Stimulated activated CD8-positive, alpha-beta memory T cell treated with anti-CD3 and anti-CD28 coated beads, Interleukin-4, amount 100 ng/mL, for 48 hours (primary cell): Measurements from ENCODE around the gene SAP30L.
A peak's percentile ranks its signal among the peaks of the same experiment; 100 is the strongest.

ENCODE experiments used
- DNase-seq: peaks from one replicate; pipeline ENCODE4 v3.0.0-alpha.2; 2020

Gene SAP30L

GRCh38 chr5:154466671-154467070, 20.9 kb downstream of the SAP30L start:
- no peak for DNase-seq

DNA sequence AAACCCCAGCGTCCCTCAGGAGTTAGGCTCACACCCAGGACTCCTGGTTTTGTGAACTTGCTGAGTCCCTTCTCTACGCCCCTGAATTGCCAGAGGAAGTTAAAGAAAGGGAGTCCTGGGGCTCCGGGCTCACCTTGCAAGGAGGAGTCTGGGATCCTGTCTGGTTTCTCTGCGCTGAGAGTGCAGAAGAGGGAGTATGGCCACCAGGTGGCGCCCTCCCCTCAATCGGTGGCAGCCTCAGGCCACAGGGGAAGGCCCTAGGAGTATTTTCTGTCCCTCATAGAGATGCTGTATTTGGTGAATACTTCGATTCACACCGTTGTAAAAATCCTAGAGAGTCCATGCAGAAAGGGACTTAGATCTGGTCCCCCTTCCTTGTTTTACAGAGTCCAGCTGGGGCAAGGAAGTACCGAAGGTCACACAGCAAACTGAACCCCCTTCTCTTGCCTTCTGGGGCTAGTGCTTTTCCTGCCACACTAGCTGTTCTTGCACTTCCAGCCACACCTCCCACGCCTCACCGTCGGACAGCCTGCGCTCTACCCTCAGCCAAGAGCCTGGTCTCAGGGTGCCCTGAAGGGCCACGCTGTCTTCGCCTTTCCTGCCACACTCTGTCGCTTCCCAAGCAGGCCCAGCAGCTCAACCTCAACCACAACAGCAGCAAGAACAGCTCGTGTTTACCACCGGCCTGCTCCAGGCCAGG, 22.0 kb downstream of the SAP30L start:
- peak; percentile 93 for DNase-seq

- no peak for DNase-seq
Measured at GRCh38 chr5:154470137-154470536, 24.3 kb downstream of the SAP30L start.

DNA sequence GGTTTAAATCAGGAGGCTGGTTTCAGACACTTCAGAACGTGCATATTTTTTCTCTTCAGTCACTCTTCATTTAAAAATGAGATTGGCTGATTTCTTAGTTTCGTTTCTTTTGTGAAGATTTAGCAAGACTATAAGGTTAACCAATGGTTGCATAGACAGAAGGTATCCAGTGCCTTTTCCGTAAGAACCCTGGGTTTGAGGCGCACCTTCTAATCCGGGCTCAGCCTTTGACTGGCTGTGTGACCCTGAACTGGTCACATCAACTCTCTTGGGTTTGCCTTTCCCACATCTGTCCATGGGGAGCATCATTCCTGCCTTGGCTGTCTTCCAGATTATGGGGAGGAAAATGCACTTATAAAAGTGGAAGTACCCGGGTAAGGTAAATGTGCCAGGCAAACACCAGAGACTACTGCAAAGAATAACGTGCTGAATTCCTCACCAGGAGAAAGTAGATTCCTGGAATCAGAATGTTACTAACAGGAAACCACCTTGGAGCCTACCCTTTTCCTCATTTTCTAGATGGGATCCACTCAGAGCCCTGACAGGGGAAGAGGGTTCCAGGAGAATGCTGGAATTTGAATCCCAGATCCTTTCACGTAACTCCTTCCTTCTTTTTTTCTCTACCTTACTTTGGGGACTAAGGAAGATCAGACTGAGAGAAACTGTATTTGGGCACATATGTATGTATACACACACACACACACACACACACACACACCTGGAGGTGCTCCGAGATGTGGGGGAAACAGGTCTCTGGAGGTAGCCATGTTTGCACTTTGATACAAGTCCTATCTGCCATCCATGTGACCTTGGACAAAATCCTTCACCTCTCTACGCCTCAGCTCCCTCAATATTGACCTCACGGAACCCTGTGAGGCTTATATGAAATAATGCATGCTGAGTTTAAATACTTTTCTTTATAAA, 25.4 kb downstream of the SAP30L start:
- no peak for DNase-seq

- DNase-seq = no peak
Measured at GRCh38 chr5:154472871-154473580, 27.2 kb downstream of the SAP30L start.

DNA sequence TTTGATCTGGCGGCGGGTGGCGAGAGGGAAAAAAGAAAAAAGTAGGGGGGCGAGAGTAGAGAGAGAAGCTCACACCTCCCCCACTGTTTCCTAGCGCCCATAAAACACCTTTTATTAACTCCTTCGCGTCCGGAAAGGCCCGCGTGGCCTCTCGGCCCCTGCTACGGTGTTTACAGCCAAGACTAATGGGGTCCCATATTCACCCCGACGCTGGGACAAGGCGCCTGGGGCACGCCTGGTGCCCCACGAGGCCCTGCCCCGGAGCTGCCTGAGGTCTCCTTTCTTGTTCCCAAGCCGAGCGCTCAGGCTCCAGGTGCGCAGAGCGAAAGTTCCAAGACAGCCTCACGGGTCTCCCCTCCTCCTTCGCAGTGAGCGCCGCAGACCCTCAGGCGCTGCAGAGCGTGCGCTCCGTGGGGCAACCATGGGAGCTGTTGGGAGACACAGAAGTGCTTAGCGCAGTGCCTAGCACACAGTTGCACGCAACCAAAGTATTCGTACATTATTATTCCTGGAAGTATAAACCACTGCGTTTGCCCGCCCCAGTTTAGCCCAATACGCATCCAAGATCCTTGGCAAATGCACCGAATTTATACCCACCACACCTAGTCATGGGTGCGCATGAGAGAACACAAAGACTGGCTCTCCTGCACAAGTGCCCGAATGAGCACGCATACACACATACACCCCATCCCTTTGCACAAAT, 27.9 kb downstream of the SAP30L start:
- no peak for DNase-seq

GRCh38 chr5:154474396-154475334, 28.9 kb downstream of the SAP30L start:
- no peak for DNase-seq

- no peak for DNase-seq
Measured at GRCh38 chr5:154475591-154476353, 30.0 kb downstream of the SAP30L start.

DNA sequence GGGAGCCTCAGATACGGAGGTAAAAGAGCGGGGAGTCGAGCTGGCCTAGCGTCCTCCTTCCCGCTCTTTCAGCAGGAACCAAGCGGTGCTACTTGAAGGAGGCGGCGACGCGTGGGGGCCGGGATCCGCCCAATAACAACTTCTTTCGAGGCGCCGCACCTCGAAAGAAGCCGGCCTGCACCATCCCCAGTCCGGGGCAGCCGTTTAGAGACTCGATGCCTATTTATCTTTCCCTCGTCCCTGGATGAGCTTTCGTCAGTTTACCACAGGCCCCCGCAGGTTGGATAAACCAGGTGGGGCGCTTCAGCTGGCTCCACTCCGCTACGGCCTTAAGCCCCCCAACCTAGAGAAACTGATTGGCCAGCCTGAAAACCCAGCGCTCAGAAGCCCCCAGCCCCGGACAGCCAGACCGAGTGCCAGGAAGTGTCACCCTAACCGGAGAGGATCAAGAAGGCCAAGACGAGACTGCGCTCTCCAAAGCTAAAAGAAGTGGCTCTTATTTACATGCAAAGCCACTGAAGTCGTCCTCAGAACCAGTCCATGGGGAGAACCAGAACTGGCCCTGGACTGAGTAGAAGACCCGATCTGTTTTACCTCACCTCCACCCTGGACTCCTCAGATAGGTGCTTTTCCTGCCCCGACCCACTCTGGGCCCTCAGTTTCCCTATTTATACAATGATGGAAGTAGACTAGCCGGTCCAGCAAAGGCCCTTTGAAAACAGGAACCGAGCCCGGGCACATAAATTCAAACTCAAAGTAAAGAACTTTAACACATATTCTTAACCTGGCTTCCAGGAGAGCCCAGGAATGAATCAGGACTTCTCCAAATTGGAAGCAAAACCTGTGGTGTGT, 30.8 kb downstream of the SAP30L start:
- DNase-seq = no peak

GRCh38 chr5:154477382-154478223, 31.8 kb downstream of the SAP30L start:
- DNase-seq = no peak

GRCh38 chr5:154478224-154478565, 32.4 kb downstream of the SAP30L start, which contains the start of gene HAND1:
HAND1 (minus strand) TSS chr5:154478227; CDS start chr5:154478008, 219 bp downstream.
- DNase-seq = no peak

GRCh38 chr5:154478752-154479159, 33.0 kb downstream of the SAP30L start:
- DNase-seq = no peak

DNA sequence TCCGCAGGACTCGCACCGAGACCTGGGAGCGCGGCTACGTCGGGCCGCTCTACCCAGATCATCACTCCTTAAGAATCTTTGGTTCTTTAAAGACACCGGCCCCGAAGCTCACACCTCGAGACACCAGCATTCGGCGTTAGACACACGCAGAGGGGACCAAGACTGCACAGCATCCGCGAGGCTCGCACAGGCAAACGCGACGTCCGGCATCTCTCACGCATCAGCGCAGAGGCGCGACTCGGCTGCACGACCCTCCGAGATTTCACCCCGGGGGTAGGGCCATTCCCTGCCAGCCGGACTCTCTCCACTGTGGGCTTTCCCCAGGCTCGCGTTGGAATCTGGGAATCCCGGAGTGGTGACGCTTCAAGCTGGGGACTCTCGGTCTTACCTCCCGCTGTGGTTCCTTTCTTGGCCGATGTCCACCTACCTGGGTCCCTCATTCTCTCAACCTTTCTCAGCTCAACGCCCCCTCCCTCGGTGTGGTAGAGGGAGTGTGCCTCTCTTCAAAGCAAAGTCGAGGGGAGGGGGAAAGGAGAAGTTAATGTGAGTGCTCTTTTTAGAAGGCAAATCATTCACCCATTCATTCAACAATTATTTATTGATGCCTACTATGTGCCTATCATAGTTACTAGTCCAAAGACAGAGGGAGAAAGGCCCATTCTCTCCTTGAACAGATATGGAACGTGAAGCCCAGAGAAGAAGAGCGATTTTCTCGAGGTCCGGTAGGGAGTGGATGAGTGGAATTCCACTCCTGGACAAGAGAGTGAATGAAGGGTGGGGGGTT, 33.6 kb downstream of the SAP30L start:
- no peak for DNase-seq

DNA sequence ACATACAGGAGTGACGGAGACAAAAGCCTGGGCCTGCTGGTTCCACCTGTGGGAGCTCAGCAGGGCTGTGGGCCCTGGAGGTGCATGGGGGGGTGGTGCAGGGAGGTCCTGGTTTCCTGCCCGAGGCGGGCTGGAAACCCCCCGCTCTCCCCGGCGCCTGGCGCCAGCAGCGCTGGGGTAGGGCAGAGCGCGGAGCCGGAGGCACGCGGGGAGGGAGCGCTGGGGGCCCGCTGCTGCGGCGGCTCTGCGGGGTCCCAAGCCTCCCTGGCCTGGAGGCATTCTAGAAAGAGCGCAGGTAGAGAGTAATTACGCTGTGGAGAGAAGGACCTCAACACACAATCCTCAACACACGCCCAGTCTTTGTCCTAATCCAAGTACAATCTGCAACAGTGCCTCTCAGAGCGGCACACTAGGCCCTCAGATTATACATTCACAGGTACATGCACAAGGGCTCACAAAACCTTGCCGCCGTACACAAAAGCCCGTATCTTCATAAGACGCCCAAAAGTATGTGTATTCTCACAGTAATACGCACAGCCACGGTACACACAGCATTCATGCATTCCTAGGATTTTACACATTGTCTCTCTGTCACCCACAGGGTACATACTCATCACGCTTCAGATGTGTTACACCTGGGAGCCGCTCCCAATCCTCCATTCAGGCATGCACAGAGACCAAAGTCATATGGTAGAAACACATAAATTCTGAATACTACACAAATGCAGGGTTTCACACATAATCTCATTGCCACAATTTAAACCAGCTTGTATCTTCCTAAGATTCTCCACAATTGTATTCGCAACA, 34.4 kb downstream of the SAP30L start:
- no peak for DNase-seq

GRCh38 chr5:154480847-154481246, 35.0 kb downstream of the SAP30L start:
- DNase-seq = no peak

DNA sequence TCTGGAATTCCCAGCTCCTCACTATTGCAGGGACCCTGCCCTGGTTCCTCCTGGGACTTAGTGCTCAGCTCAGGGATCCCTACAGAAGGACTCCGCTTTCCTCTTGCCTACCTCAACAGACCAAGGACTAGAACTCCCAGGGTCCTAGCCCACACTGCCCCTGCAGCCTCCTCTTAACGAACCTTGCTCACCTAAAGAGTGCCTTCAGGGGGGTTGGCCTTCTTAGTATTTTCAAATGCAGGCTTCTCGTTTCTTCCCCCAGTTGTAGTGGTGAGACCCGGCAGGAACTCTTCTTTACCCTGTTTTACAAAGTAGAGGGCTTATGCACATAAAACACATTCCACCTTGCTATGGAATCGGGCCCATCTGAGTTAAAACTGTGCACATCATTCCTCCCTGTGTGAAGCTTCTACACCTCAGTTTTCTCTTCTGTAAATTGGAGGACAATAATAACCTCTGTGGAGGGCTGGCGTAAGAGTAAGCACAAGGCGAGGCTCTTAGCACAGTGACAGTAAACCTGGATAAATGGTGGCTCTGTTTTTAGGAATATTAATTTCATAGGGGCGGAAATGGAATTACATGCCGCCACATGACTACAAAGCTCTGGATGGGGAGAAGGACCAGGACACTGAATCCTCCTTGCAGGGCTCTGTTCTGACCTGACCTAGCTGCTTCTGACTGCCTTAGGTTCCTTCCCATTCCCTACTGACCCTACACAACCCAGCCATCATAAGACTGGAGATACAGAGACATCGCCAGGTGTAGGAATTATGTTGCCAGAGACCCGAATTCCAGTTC, 36.0 kb downstream of the SAP30L start:
- no peak for DNase-seq
